ENCODE results near the gene CLN6. TPM values are rescaled to one million over a fixed set of nuclear protein-coding genes. Genes with fewer than 3 reads are reported as not detected.
A peak's percentile ranks its signal among the peaks of the same experiment; 100 is the strongest.
"Not testable (repeated sequence)": the region's sequence is repeated elsewhere in the genome, so short reads cannot be mapped to it uniquely, and the experiment has no call there.

Gene CLN6
- total RNA-seq, 2 donors from 2014 or later: 6.4 to 7.4 TPM

- Histone ChIP-seq H3K9me3 (no peaks in the 10 kb centered on the region), H3K27ac (no peak overlapping the region), H3K36me3 (no peaks in the 10 kb centered on the region), H3K27me3 (no peaks in the 10 kb centered on the region), H3K4me3 (no peak overlapping the region), H3K4me1 (peaks cover 0 to 15% of the 10 kb centered on the region in 2 donors)
- peak; percentile 46 for DNase-seq (ENCODE audit: low spot score)
- TF ChIP-seq CTCF (IDR thresholded peaks at IDR 0.05): no peak
Measured at GRCh38 chr15:68224108-68224507, 5.4 kb downstream of the CLN6 start.

GRCh38 chr15:68223171-68223570, 6.4 kb downstream of the CLN6 start:
- H3K4me1 ChIP-seq: peaks cover 0 to 7% of the 10 kb centered on the region in 2 donors
- no peaks in the 10 kb centered on the region for H3K36me3 ChIP-seq
- peak; percentile 46 for DNase-seq (ENCODE audit: low spot score)
- no peak for TF ChIP-seq CTCF (IDR thresholded peaks at IDR 0.05)
- no peak overlapping the region for H3K4me3 ChIP-seq
- no peak overlapping the region for H3K27ac ChIP-seq
- no peaks in the 10 kb centered on the region for H3K27me3 ChIP-seq
- no peaks in the 10 kb centered on the region for H3K9me3 ChIP-seq

GRCh38 chr15:68222432-68222743, 7.1 kb downstream of the CLN6 start:
- not testable (repeated sequence) for H3K9me3 ChIP-seq

GRCh38 chr15:68221530-68222431, 7.7 kb downstream of the CLN6 start:
- H3K27ac ChIP-seq, H3K9me3 ChIP-seq, H3K27me3 ChIP-seq, H3K4me3 ChIP-seq, H3K4me1 ChIP-seq, H3K36me3 ChIP-seq: not testable (repeated sequence)
- peak; percentile 30 for DNase-seq (ENCODE audit: low spot score)

More at GRCh38 chr15:68222432-68222743, 7.1 kb downstream of the CLN6 start:
- not testable (repeated sequence) for H3K27ac ChIP-seq; H3K4me1 ChIP-seq; H3K27me3 ChIP-seq; H3K36me3 ChIP-seq; DNase-seq (ENCODE audit: low spot score); H3K4me3 ChIP-seq

- Histone ChIP-seq H3K36me3 (peaks cover 4% of the 10 kb centered on the region), H3K4me3 (no peak overlapping the region), H3K27ac (no peak overlapping the region), H3K9me3 (no peaks in the 10 kb centered on the region), H3K27me3 (no peaks in the 10 kb centered on the region), H3K4me1 (no peaks in the 10 kb centered on the region)
- TF ChIP-seq CTCF (IDR thresholded peaks at IDR 0.05): no peak
- peak; percentile 21 for DNase-seq (ENCODE audit: low spot score)
Measured at GRCh38 chr15:68220967-68221366, 8.6 kb downstream of the CLN6 start.

GRCh38 chr15:68220489-68220888, 9.0 kb downstream of the CLN6 start:
- Histone ChIP-seq H3K27ac (no peak overlapping the region), H3K4me1 (no peaks in the 10 kb centered on the region), H3K27me3 (no peaks in the 10 kb centered on the region), H3K36me3 (peaks cover 4% of the 10 kb centered on the region), H3K4me3 (no peak overlapping the region), H3K9me3 (no peaks in the 10 kb centered on the region)
- TF ChIP-seq CTCF (IDR thresholded peaks at IDR 0.05): no peak
- DNase-seq (ENCODE audit: low spot score): peak; percentile 5
